K562 (cell line): ENCODE data around the gene SUPT20HL2. TPM values are rescaled to one million over a fixed set of nuclear protein-coding genes. Genes with fewer than 3 reads are reported as not detected.

Experiments used
- ATAC-seq: fragments of 200-7000 bp; cut with Tn5 transposase; 3 replicates; pipeline ENCODE4 v1.9.1; 2020; ENCODE audit warnings: moderate library complexity
- BruUV-seq: library from RNA; stranded (reverse); fragments of 400-500 nt; replicated peaks from 2 replicates; lab custom pipeline; 2021; lab: Mats Ljungman, UMichigan
- CTCF ChIA-PET: fragments of 300-600 bp; formaldehyde crosslinking; extraction: SDS; loops from one replicate; lab custom pipeline; 2021; ENCODE audit warnings: low intra/inter-chr PET ratio; lab: Yijun Ruan, JAX
- POLR2A ChIA-PET: fragments of 300-600, 350-650 bp; sonication (Branson Sonifier 250); formaldehyde crosslinking; extraction: SDS; loops from one replicate; lab custom pipeline; 2021; ENCODE audit warnings: antibody characterized with exemption, inconsistent platforms; lab: Yijun Ruan, JAX
- DNase-seq, 4 experiments: peaks; one replicate each; pipeline versions ENCODE4 v3.0.0 to v3.0.0-alpha.2; 2011 to 2018; ENCODE audit warnings: low spot score in 3 of 4, mixed read lengths in 3 of 4; ENCODE audit errors: extremely low read depth in 1 of 4
- FAIRE-seq: peaks from 2 replicates; lab custom pipeline; 2011; peaks lifted over from hg19 to GRCh38; lab: Jason Lieb, UNC
- H2AFZ ChIP-seq: 2 replicates; pipeline ENCODE4 v1.6.0; 2011; ENCODE audit warnings: low read depth, low read length, control low read depth, inconsistent platforms
- H3K27ac ChIP-seq: fragments of 200-600 bp; 3 replicates; pipeline ENCODE4 v1.8.0; 2011; ENCODE audit warnings: low read depth, mild to moderate bottlenecking, control low read depth, inconsistent platforms, low read length, moderate library complexity, mixed read lengths; ENCODE audit errors: extremely low read depth
- H3K27me3 ChIP-seq, 2 experiments: fragments of 300-600 bp in 1 of 2; 2 replicates in 1 of 2; 3 replicates in 1 of 2; pipeline versions ENCODE4 v1.6.0 to v1.8.0; 2011; ENCODE audit warnings: inconsistent platforms in 2 of 2, low read length in 2 of 2, mild to moderate bottlenecking in 1 of 2, mixed read lengths in 1 of 2, moderate library complexity in 1 of 2; ENCODE audit not compliant: control insufficient read depth in 2 of 2, insufficient read depth in 2 of 2
- H3K36me3 ChIP-seq: fragments of 300-600 bp; 3 replicates; pipeline ENCODE4 v1.8.0; 2011; ENCODE audit warnings: mild to moderate bottlenecking, low read length, inconsistent platforms; ENCODE audit not compliant: control insufficient read depth, insufficient read depth
- H3K4me1 ChIP-seq, 2 experiments: fragments of 200-600 bp in 1 of 2; replicated peaks in 1 of 2; 2 replicates in 1 of 2; 3 replicates in 1 of 2; pipeline versions ENCODE4 v1.5.1 to v1.8.0; 2011; ENCODE audit warnings: inconsistent platforms in 2 of 2, low read length in 2 of 2, mild to moderate bottlenecking in 1 of 2, mixed read lengths in 1 of 2, moderate library complexity in 1 of 2; ENCODE audit not compliant: control insufficient read depth in 2 of 2, insufficient read depth in 2 of 2
- H3K4me2 ChIP-seq: 2 replicates; pipeline ENCODE4 v1.6.1; 2011; ENCODE audit warnings: low read length, control low read depth, inconsistent platforms, mixed read lengths; ENCODE audit not compliant: insufficient read depth
- H3K4me3 ChIP-seq: fragments of 200-600 bp; sonication (generic), shearing (Covaris generic); 2 replicates; pipeline ENCODE4 v1.5.1; 2016; ENCODE audit warnings: control low read depth, inconsistent platforms
- H3K79me2 ChIP-seq: fragments of 200-600 bp; 3 replicates; pipeline ENCODE4 v1.8.0; 2011; ENCODE audit warnings: low read length, inconsistent platforms; ENCODE audit not compliant: control insufficient read depth, insufficient read depth
- H3K9ac ChIP-seq, 2 experiments: 2 replicates each; pipeline versions ENCODE4 v1.6.0 to v1.6.1; 2011; ENCODE audit warnings: low read depth in 2 of 2, low read length in 2 of 2, control low read depth in 1 of 2, inconsistent platforms in 1 of 2, mild to moderate bottlenecking in 1 of 2, mixed read lengths in 1 of 2; ENCODE audit not compliant: insufficient read depth in 1 of 2
- H3K9me1 ChIP-seq: one replicate; pipeline ENCODE4 v1.6.0; 2011; ENCODE audit warnings: inconsistent platforms, mild to moderate bottlenecking, low read length, moderate library complexity; ENCODE audit not compliant: control insufficient read depth, insufficient read depth
- H3K9me3 ChIP-seq: replicated peaks from 2 replicates; pipeline ENCODE4 v1.5.1; 2011; ENCODE audit warnings: low read depth, low read length, inconsistent platforms; ENCODE audit not compliant: control insufficient read depth, insufficient read depth
- H4K20me1 ChIP-seq: replicated peaks from 2 replicates; pipeline ENCODE4 v1.6.1; 2011; ENCODE audit warnings: low read length, inconsistent platforms, mixed read lengths; ENCODE audit not compliant: control insufficient read depth, insufficient read depth
- CAMTA2 ChIP-seq: fragments of 250-450 bp; sonication (Bioruptor Pico); conservative IDR thresholded peaks from 2 replicates; pipeline ENCODE4 v1.5.1; 2022
- FOXA1 ChIP-seq: fragments of 450-650 bp; IDR thresholded peaks from 2 replicates; pipeline ENCODE4 v1.6.1; 2016; ENCODE audit warnings: mild to moderate bottlenecking, borderline replicate concordance
- HCFC1 ChIP-seq: IDR thresholded peaks from 2 replicates; pipeline ENCODE4 v1.6.1; 2012; ENCODE audit warnings: low read depth, low read length, improper control_type of control experiment
- HDAC6 ChIP-seq: IDR thresholded peaks from 2 replicates; pipeline ENCODE4 v1.6.1; 2012; ENCODE audit warnings: low read depth, mild to moderate bottlenecking, control low read depth, inconsistent platforms, low read length, moderate library complexity
- MEF2D ChIP-seq: conservative IDR thresholded peaks from 2 replicates; pipeline ENCODE4 v1.6.1; 2016; ENCODE audit warnings: low read depth, missing genetic modification characterization, missing compliant biosample characterization
- NFIC ChIP-seq: fragments of 450-650 bp; IDR thresholded peaks from 2 replicates; pipeline ENCODE4 v1.6.1; 2017; ENCODE audit warnings: mild to moderate bottlenecking, inconsistent platforms
- NFYB ChIP-seq: IDR thresholded peaks from 2 replicates; pipeline ENCODE4 v1.6.1; 2011; ENCODE audit warnings: mild to moderate bottlenecking, moderate library complexity; ENCODE audit not compliant: insufficient read length; ENCODE audit errors: extremely low read depth
- PURB ChIP-seq: sonication (generic); formaldehyde crosslinking; IDR thresholded peaks from 2 replicates; pipeline ENCODE4 v1.9.0; 2021; ENCODE audit warnings: low read depth, mild to moderate bottlenecking, missing genetic modification reagents
- RBM17 ChIP-seq: fragments of 200-400 bp; formaldehyde crosslinking; IDR thresholded peaks from 2 replicates; pipeline ENCODE4 v1.6.1; 2017; ENCODE audit warnings: low read depth, mild to moderate bottlenecking, low read length, borderline replicate concordance
- SMARCA5 ChIP-seq: fragments of 450-650 bp; IDR thresholded peaks from 2 replicates; pipeline ENCODE4 v1.6.1; 2016
- STAT6 ChIP-seq: sonication (generic); formaldehyde crosslinking; IDR thresholded peaks from 2 replicates; pipeline ENCODE4 v1.8.1; 2023; ENCODE audit warnings: mild to moderate bottlenecking, missing genetic modification reagents
- TEAD2 ChIP-seq: fragments of 450-650 bp; IDR thresholded peaks from 2 replicates; pipeline ENCODE4 v1.6.1; 2016; ENCODE audit warnings: missing genetic modification characterization, control low read depth, missing compliant biosample characterization
- THAP12 ChIP-seq: fragments of 250-450 bp; sonication (Bioruptor Pico); IDR thresholded peaks from 2 replicates; pipeline ENCODE4 v1.9.0; 2021; ENCODE audit warnings: mild to moderate bottlenecking, inconsistent platforms
- THRAP3 ChIP-seq: fragments of 450-650 bp; IDR thresholded peaks from 2 replicates; pipeline ENCODE4 v1.6.1; 2016; ENCODE audit warnings: mild to moderate bottlenecking, inconsistent platforms, borderline replicate concordance
- ZNF121 ChIP-seq: sonication (generic); formaldehyde crosslinking; conservative IDR thresholded peaks from 2 replicates; pipeline ENCODE4 v1.8.0; 2022; ENCODE audit warnings: missing genetic modification reagents
- WGBS: fragments of 100-300 bp; shearing (Covaris generic); methylation state at CpG from one replicate; pipeline ENCODE4 v1.1.6; 2016; ENCODE audit warnings: low coverage, mixed read lengths; ENCODE audit not compliant: insufficient coverage; ENCODE audit errors: missing lambda C conversion rate; 5-methylcytosine and 5-hydroxymethylcytosine counted together
- in situ Hi-C: fragments of 300-500 bp; cut with MboI; formaldehyde crosslinking; loops from 4 replicates; pipeline ENCODE4 v1.15.0; 2018; ENCODE audit warnings: inconsistent platforms, mixed read lengths
- intact Hi-C: fragments of 100-400 bp; cut with micrococcal nuclease; formaldehyde crosslinking; loops from 2 replicates; pipeline ENCODE4 v1.14.2; 2022
- polyA plus RNA-seq, 8 experiments: library from polyadenylated mRNA; depleted of rRNA in 4 of 8; stranded (reverse) in 5 of 8; unstranded in 3 of 8; fragments of >200 nt; fragmentation: Nextera tagmentation in 2 of 8; fragmentation: Illumina TruSeq in 1 of 8; extraction: Ambion mirVana in 2 of 8; extraction: Trizol in 1 of 8; gene quantifications; 2 replicates each; pipeline versions ENCODE4 v1.2.1 to v1.2.3, GENCODE V29; 2011 to 2014; ENCODE audit warnings: inconsistent platforms in 1 of 8, missing spikeins in 1 of 8
- total RNA-seq, 7 experiments: library from RNA; depleted of rRNA in 6 of 7; stranded (reverse); fragments of >200 nt in 6 of 7; fragmentation: Illumina TruSeq in 2 of 7; extraction: Trizol in 2 of 7; gene quantifications; 2 replicates each; pipeline versions ENCODE4 v1.2.1 to v1.2.3, GENCODE V29; 2011 to 2021; ENCODE audit warnings: low replicate concordance in 1 of 7
- TF ChIP-seq, protein P1 (sequence below): fragments of 250-450 bp; sonication (Bioruptor Pico); IDR thresholded peaks from 2 replicates; pipeline ENCODE4 v1.8.0; 2021; ENCODE audit warnings: moderate library complexity, mild to moderate bottlenecking, inconsistent platforms

Gene SUPT20HL2
- total and polyA plus RNA-seq, 9 of the 15 experiments (the other 6 are each of a cell fraction or from before 2014, with no cell fraction given), result 0.04 TPM; not detected in 8

GRCh38 chrX:24283127-24283794, 30.6 kb downstream of the SUPT20HL2 start:
- H3K4me1 ChIP-seq, result no peaks in the 10 kb centered on the region
- no peak overlapping the region for H3K4me2 ChIP-seq
- no peak overlapping the region for H3K9ac ChIP-seq
- H3K79me2 ChIP-seq, result no peaks in the 10 kb centered on the region
- no peaks in the 10 kb centered on the region for H3K9me3 ChIP-seq
- no peak overlapping the region for H3K27ac ChIP-seq
- intact Hi-C loops (no loop called here), in situ Hi-C loops (no loop called here)
- H3K27me3 ChIP-seq, result peaks cover 3 to 27% of the 10 kb centered on the region in 2 experiments; a peak in 3 of 5 replicates
- FAIRE-seq (no peak), ATAC-seq (no peak), DNase-seq (no peak)
- WGBS, result 5% methylated on average over 2 of the region's 2 CpGs
- H4K20me1 ChIP-seq, result no peaks in the 10 kb centered on the region
- ChIA-PET POLR2A (interaction anchor here (0.8 kb wide), 1 partner anchor 65 kb away, joined by 3 read pairs; no protein-coding TSS in a partner anchor), CTCF (no interaction called here)
- BruUV-seq, result no TSS peak
- no peak for TF ChIP-seq RBM17
- TF ChIP-seq NFYB, result no peak
- TF ChIP-seq ZNF121 (CRISPR knock-in tag), result no peak
- TF ChIP-seq THAP12 (CRISPR knock-in tag), result no peak
- no peak for TF ChIP-seq STAT6 (CRISPR knock-in tag)
- no peak for TF ChIP-seq CAMTA2
- TF ChIP-seq MEF2D (tag), result no peak
- TF ChIP-seq SMARCA5, result no peak
- TF ChIP-seq HCFC1, result no peak
- TF ChIP-seq NFIC, result no peak
- TF ChIP-seq FOXA1, result no peak
- no peak for TF ChIP-seq TEAD2 (tag)
- TF ChIP-seq HDAC6, result no peak
- TF ChIP-seq, protein P1, sequence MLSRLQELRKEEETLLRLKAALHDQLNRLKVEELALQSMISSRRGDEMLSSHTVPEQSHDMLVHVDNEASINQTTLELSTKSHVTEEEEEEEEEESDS (CRISPR knock-in tag), result no peak
- TF ChIP-seq PURB (CRISPR knock-in tag), result no peak
- TF ChIP-seq THRAP3, result no peak
- H3K9me1 ChIP-seq, result no peaks in the 10 kb centered on the region
- no peak overlapping the region for H3K4me3 ChIP-seq
- H2AFZ ChIP-seq, result no peak overlapping the region
- H3K36me3 ChIP-seq, result no peaks in the 10 kb centered on the region
